Neural crest cell (in vitro differentiated cells): ENCODE results near the gene STX3. TPM values are rescaled to one million over a fixed set of nuclear protein-coding genes. Genes with fewer than 3 reads are reported as not detected.

Experiments
- DNase-seq: peaks from one replicate; pipeline ENCODE4 v3.0.0; 2021; ENCODE audit warnings: low read depth, mixed read lengths, low spot score
- H3K27ac Mint-ChIP-seq: one replicate; pipeline ENCODE4 v1.8.0; 2021; ENCODE audit warnings: mild to moderate bottlenecking, mixed read lengths; ENCODE audit not compliant: unreplicated experiment
- H3K27me3 Mint-ChIP-seq: 2 replicates; pipeline ENCODE4 v1.8.0; 2021; ENCODE audit warnings: low read depth, mild to moderate bottlenecking, mixed read lengths
- H3K36me3 Mint-ChIP-seq: 2 replicates; pipeline ENCODE4 v1.8.0; 2021; ENCODE audit warnings: low read depth, mild to moderate bottlenecking, mixed read lengths
- H3K4me1 Mint-ChIP-seq: 2 replicates; pipeline ENCODE4 v1.8.0; 2021; ENCODE audit warnings: mixed read lengths
- H3K4me3 Mint-ChIP-seq: one replicate; pipeline ENCODE4 v1.8.0; 2021; ENCODE audit warnings: mild to moderate bottlenecking, mixed read lengths
- H3K9me3 Mint-ChIP-seq: 2 replicates; pipeline ENCODE4 v1.8.0; 2021; ENCODE audit warnings: mixed read lengths
- CTCF ChIP-seq: fragments of 200-600 bp; sonication (generic); conservative IDR thresholded peaks from 2 replicates; pipeline ENCODE4 v1.5.0; 2021; ENCODE audit warnings: antibody characterized with exemption, mild to moderate bottlenecking
- total RNA-seq: library from RNA; stranded (reverse); gene quantifications from 2 replicates; pipeline ENCODE4 v1.2.1, GENCODE V29; 2021

The STX3 gene
- total RNA-seq, 1 donor from 2014 or later, result 6.5 TPM

GRCh38 chr11:59818572-59818971 lies 63.4 kb downstream of the STX3 start:
- no peaks in the 10 kb centered on the region for H3K36me3 Mint-ChIP-seq
- H3K27me3 Mint-ChIP-seq, result peaks cover 33% of the 10 kb centered on the region
- no peak overlapping the region for H3K4me3 Mint-ChIP-seq
- H3K27ac Mint-ChIP-seq, result no peak overlapping the region
- H3K9me3 Mint-ChIP-seq, result no peaks in the 10 kb centered on the region
- no peak for DNase-seq
- H3K4me1 Mint-ChIP-seq, result no peaks in the 10 kb centered on the region
- TF ChIP-seq CTCF, result no peak

- Mint-ChIP-seq H3K36me3 (no peaks in the 10 kb centered on the region), H3K9me3 (no peaks in the 10 kb centered on the region), H3K4me3 (no peak overlapping the region), H3K27ac (no peak overlapping the region), H3K4me1 (no peaks in the 10 kb centered on the region), H3K27me3 (peaks cover 10% of the 10 kb centered on the region)
- TF ChIP-seq CTCF, result peak; percentile 73
- DNase-seq, result peak; percentile 11
These were observed 67.9 kb downstream of the STX3 start for GRCh38 chr11:59822989-59823566.

DNA sequence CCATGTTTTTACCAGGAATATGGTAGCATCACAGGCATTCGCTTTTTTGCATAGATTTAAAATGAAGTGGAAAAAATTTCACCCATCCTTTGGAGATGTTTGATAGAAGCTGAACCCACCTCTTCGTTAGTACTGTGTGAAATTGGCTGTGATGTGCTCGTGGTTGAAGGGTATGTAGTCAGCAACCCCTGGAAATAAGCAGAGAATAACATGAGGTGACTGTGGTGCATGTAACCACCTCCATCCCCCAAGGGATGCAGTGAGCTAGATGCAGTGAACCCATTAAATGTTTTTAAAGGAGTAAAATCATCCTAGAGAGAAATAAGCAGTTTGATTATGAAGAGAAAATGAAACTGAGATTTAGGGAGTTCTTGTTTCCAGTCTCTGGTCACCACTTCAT lies 74.2 kb downstream of the STX3 start:
- Mint-ChIP-seq H3K27ac (no peak overlapping the region), H3K36me3 (no peaks in the 10 kb centered on the region), H3K9me3 (no peaks in the 10 kb centered on the region), H3K4me3 (no peak overlapping the region), H3K27me3 (peaks cover 2% of the 10 kb centered on the region), H3K4me1 (no peaks in the 10 kb centered on the region)
- no peak for TF ChIP-seq CTCF
- DNase-seq, result no peak

- H3K36me3 Mint-ChIP-seq, result no peaks in the 10 kb centered on the region
- no peak overlapping the region for H3K27ac Mint-ChIP-seq
- H3K9me3 Mint-ChIP-seq, result no peaks in the 10 kb centered on the region
- no peak for DNase-seq
- H3K4me1 Mint-ChIP-seq, result no peaks in the 10 kb centered on the region
- H3K27me3 Mint-ChIP-seq, result peaks cover 5% of the 10 kb centered on the region
- no peak overlapping the region for H3K4me3 Mint-ChIP-seq
- no peak for TF ChIP-seq CTCF
These were observed 78.4 kb downstream of the STX3 start for GRCh38 chr11:59833602-59834001.

DNA sequence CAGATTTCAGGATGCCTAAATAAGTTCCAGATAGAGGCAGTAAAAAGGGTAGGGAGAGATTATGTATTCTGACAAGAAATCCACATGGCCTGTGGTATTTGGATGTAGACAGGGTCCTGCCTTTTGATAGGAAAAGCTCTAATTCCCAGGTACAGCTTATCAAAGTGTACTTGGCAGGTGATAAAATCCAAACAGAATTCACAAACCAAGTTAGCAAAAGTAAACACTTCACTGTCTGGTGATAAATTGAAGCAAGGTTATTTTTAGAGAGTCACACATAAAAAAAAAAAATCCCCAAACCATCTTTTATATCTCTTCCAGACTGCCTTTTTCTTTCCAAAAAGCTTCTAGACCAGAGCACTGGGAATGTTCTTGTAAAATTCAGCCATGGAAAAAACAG lies 84.4 kb downstream of the STX3 start:
- H3K4me1 Mint-ChIP-seq, result no peaks in the 10 kb centered on the region
- H3K9me3 Mint-ChIP-seq, result no peaks in the 10 kb centered on the region
- no peak overlapping the region for H3K27ac Mint-ChIP-seq
- no peak overlapping the region for H3K4me3 Mint-ChIP-seq
- no peaks in the 10 kb centered on the region for H3K36me3 Mint-ChIP-seq
- peaks cover 10% of the 10 kb centered on the region for H3K27me3 Mint-ChIP-seq
- DNase-seq, result no peak
- TF ChIP-seq CTCF, result no peak
